C4-2B (cell line): ENCODE data around the gene PSMB10.

ENCODE experiments used
- H3K27ac ChIP-seq: fragments of 450-650 bp; 2 replicates; pipeline ENCODE4 v1.5.1; 2017
- ZFX ChIP-seq: fragments of 450-650 bp; IDR thresholded peaks from 2 replicates; pipeline ENCODE4 v1.6.1; 2017
- TF ChIP-seq, protein P1 (sequence below): fragments of 450-650 bp; conservative IDR thresholded peaks from 2 replicates; pipeline ENCODE4 v1.5.1; 2017; ENCODE audit warnings: mild to moderate bottlenecking

The PSMB10 gene

DNA sequence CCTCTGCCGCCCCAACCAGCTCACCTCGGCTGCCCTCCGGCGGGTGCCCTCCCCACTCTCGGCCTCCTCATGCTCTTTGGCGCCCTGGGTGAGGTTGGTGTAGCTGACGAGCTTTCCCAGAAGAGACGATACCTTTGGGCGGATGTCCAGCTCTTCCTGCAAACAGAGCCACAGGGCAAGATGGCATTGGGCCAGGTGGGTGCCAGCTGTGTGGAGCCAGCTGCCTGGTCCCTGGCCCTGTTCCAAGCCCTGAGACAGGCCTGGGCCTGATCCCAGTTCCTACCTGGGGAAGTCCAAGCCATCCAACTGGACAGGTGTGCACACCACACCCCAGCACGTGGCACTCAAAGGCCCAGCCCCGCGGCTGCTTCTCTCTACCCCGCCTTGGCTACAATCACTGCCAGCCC lies 24.9 kb upstream of the PSMB10 start:
- TF ChIP-seq, protein P1, sequence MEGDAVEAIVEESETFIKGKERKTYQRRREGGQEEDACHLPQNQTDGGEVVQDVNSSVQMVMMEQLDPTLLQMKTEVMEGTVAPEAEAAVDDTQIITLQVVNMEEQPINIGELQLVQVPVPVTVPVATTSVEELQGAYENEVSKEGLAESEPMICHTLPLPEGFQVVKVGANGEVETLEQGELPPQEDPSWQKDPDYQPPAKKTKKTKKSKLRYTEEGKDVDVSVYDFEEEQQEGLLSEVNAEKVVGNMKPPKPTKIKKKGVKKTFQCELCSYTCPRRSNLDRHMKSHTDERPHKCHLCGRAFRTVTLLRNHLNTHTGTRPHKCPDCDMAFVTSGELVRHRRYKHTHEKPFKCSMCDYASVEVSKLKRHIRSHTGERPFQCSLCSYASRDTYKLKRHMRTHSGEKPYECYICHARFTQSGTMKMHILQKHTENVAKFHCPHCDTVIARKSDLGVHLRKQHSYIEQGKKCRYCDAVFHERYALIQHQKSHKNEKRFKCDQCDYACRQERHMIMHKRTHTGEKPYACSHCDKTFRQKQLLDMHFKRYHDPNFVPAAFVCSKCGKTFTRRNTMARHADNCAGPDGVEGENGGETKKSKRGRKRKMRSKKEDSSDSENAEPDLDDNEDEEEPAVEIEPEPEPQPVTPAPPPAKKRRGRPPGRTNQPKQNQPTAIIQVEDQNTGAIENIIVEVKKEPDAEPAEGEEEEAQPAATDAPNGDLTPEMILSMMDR: no peak
- no peak overlapping the region for H3K27ac ChIP-seq

DNA sequence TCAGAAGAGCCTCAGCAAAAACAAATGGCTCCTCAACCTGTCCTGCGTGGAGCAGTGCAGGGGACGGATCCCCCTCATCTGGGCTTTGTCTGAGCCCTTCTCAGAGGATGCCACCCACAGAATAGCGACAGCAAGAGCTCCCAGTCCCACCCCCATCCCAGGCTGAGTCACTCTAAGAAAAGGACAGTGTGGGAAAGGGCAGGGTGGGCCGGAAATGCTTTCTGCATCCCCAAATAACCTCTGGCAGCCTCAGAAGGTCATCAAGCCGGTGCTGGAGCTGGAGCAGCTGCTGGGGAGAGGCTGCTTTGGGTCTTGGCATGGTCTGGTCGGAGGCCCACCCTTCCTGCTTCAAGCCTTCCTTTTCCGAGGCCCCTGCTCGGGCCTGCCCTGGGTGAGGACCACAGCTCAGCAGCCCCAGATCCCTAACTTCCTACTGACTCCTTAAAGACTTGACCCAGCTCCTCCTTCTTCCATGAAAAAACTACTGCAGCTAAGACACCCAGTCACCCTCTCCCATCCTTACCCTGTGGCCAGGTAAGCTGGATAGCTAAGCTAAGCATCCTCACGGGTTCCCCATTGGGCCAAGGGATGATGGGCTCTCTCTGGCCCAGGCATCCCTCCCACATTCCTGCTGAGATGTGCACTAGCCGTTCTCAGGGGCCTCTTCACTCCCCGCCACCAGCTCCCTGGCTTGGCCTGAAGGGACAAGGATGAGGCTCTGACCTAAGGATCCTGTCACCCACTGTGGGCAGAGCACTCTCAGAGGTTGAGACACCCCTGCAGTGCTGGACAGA lies 23.1 kb upstream of the PSMB10 start:
- TF ChIP-seq, protein P1: no peak
- no peak for TF ChIP-seq ZFX
- H3K27ac ChIP-seq: no peak overlapping the region

DNA sequence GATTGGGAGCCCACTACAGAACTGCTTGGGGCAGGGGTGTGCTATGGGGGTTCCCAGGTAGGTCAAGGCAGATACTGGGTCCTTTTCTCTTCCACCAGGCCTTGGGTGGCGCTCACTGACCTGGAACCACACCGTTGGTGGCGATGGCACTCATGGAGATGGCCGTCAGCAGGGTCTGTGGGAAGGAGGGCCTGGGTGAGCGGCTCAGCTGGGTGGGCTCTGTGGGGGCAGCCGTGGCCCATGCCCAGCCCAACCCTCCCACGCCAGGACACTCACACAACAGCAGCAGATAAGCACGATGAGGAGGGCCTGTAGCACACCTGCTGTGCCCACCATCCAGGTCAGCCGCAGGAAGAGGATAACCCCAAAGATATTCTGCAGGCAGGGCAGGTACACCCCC lies 21.0 kb upstream of the PSMB10 start:
- H3K27ac ChIP-seq: no peak overlapping the region
- TF ChIP-seq, protein P1: no peak
- TF ChIP-seq ZFX: no peak

DNA sequence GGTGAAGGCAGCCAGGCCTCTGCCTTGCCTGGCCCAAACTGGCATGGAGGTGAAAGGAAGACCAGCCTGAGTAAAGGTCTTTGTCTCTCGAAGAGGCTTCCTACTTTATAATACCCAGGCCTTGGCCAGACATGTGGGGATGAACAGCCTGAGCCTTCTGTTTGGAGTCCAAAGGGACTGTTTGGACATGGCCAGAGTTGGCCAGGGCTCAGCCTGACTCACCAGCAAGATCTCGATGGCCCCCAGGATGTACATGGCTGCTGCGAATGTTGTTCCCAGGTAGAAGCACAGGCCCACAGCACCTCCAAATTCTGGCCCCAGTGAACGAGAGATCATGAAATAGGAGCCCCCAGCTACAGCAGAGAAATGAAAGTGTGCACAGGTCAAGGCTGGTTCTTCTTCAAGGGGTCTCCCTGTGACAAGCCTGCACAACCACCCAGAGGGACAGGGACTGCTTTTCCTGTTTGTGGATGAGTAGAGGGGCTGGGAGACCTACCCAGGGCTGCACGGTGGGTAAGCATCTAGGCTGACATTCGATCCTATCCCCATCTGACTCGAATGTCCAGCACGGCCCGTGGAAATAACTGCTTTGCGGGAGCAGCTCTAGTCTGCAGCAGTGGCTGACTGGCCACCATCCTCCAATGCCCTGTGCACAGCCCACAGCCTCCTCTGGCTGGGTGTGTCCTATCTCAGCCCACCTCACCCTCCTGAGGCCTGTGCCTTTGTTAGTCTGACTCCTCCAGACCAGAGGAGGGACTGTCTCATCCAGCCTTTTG lies 18.0 kb upstream of the PSMB10 start:
- TF ChIP-seq, protein P1: no peak
- no peak for TF ChIP-seq ZFX
- H3K27ac ChIP-seq: no peak overlapping the region

DNA sequence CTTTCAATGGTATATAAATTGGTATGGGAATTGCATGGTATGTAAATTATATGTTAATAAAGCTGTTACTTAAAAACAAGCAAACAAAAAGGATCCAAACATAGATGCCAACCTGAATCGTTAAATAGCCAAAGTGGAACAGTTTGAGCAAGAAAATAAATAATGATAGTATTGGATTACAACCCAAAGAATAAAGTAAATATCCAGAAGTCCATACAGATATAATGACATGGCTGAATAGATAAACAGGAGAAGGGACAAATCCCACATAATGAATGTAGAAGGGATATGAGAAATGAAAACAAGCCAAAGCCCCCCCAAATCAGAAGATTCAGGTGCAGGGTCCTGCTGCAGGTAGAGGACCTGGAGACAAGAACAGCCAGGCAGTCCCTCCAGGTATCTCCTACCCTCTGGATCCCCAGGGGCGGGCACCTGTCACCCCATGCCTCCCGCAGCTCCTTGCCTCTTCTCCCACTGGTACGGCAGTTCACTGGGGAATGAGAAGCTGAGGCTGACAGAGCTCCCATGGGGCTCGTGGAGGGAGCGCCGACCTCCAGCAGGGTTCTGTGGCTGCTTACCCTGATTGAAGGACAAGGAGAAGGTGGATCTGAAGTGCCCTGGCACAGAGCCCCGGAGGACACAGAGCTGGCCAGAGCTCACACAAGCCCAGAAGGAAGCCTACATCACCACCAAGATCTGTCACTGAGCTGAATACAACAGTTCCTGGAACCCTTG lies 17.2 kb upstream of the PSMB10 start:
- TF ChIP-seq, protein P1: no peak
- TF ChIP-seq ZFX: no peak
- H3K27ac ChIP-seq: no peak overlapping the region

DNA sequence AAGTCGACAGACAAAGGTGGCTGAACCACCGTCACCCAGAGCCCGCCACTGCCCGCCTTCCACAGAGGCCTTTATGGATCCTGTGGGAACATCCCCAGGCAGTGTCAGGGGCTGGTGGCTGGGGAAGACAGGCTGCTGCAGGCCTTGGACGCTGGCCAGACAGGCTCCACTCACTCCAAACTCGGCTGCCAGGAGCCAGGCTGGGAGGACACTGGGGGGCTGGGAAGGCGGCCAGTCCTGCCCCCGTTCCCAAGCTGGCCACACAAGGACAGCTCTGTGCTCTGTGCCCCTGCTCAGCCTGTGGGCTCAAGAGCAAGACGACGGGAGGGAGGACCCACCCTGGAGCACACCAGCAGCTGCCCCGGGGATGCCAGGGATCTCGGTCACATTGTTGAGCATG lies 14.8 kb upstream of the PSMB10 start:
- TF ChIP-seq, protein P1: no peak
- no peak for TF ChIP-seq ZFX
- no peak overlapping the region for H3K27ac ChIP-seq
